HuH-7 (cell line): ENCODE measurements around the gene PSME2.

ENCODE experiments used
- DNase-seq: peaks from one replicate; pipeline ENCODE4 v3.0.0; 2011; ENCODE audit warnings: low spot score

Gene PSME2

GRCh38 chr14:24135834-24136683, 10.4 kb downstream of the PSME2 start, which contains the start of gene PSME1:
TSS of gene PSME1 (plus strand) at chr14:24136194. CDS start at chr14:24136263, 69 bp downstream.
- peak; percentile 91 for DNase-seq

GRCh38 chr14:24135584-24135833, 10.9 kb downstream of the PSME2 start:
- DNase-seq = no peak

GRCh38 chr14:24133735-24134134, 12.7 kb downstream of the PSME2 start:
- DNase-seq = no peak

- no peak for DNase-seq
Measured at GRCh38 chr14:24132976-24133375, 13.4 kb downstream of the PSME2 start.

GRCh38 chr14:24132061-24132685, 14.2 kb downstream of the PSME2 start:
- DNase-seq = no peak

DNA sequence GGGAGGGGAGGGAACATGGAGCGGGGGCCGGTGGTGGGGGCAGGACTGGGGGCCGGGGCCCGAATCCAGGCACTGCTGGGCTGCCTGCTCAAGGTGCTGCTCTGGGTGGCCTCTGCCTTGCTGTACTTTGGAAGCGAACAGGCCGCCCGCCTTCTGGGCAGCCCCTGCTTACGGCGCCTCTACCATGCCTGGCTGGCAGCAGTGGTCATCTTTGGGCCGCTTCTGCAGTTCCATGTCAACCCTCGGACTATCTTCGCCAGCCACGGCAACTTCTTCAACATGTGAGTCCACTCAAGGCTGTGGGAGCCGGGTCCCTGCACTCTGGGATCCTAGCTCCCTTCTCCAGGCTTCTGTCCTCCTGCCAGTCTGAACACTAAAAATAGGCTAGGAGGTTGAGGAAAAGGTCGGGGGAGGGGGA, 14.9 kb downstream of the PSME2 start:
- DNase-seq = no peak

DNA sequence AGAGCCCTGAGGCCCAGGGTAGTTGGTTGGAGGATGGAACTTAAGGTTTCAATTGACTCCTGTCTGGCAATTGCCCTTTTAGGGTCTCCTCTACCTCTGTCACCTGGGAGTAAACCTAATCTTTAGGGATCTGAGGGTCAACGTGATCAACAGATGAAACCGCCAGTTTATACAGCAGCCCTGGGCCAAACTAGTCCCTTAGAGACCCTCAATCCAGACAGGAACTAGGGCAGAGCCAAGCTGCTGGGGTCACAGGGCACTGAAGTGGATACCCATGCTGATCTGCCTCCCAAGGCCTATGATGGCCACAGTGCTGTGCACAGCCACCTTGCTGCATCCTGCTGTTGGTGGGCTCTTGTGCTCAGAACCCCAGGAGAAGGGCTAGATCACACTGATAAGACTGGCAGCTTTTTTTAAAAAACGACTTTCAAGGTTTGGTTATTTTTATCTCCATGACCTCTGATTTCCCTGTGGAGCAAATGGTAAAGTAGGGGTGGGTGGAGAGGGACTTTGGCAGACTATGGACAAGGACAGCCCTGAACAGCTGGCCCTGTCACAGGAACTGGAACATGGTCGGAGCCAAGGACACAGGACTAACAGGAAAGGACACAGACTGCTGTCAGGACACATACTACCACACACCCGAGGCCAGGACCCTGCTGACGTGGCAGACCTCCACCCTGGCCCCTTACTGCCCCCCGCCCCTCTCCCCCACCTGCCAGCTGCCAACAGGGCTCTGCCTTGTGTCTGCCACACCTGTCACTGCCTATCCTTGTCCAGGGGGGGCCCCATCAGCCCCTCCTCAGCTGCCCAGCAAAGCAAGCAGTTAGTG, 15.5 kb downstream of the PSME2 start:
- no peak for DNase-seq

DNA sequence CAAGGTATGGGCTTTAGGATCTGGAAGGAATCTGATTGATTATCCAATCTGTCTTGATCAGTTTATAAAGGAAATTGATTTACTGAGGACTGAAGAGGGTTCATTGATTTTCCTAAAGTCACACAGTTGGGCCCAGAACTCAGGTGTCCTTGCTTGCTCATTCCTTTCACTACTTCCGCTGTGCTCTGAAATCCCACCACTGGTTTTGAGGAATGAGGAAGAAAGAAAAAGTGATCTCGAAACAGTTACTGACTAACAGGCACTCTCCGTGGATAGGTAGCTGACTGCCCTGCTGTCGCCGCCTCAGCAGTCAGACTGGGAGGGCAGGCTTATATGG, 16.1 kb downstream of the PSME2 start, which contains the start of gene FITM1:
FITM1 (plus strand) TSS at position 280 of the 337 bp plus-strand sequence. CDS start 905 bp downstream, outside the sequence.
- DNase-seq = no peak

- DNase-seq = no peak
Measured at GRCh38 chr14:24129410-24129998, 16.9 kb downstream of the PSME2 start.

- DNase-seq = no peak
Measured at GRCh38 chr14:24127673-24128072, 18.7 kb downstream of the PSME2 start.

GRCh38 chr14:24126939-24127338, 19.5 kb downstream of the PSME2 start:
- no peak for DNase-seq

DNA sequence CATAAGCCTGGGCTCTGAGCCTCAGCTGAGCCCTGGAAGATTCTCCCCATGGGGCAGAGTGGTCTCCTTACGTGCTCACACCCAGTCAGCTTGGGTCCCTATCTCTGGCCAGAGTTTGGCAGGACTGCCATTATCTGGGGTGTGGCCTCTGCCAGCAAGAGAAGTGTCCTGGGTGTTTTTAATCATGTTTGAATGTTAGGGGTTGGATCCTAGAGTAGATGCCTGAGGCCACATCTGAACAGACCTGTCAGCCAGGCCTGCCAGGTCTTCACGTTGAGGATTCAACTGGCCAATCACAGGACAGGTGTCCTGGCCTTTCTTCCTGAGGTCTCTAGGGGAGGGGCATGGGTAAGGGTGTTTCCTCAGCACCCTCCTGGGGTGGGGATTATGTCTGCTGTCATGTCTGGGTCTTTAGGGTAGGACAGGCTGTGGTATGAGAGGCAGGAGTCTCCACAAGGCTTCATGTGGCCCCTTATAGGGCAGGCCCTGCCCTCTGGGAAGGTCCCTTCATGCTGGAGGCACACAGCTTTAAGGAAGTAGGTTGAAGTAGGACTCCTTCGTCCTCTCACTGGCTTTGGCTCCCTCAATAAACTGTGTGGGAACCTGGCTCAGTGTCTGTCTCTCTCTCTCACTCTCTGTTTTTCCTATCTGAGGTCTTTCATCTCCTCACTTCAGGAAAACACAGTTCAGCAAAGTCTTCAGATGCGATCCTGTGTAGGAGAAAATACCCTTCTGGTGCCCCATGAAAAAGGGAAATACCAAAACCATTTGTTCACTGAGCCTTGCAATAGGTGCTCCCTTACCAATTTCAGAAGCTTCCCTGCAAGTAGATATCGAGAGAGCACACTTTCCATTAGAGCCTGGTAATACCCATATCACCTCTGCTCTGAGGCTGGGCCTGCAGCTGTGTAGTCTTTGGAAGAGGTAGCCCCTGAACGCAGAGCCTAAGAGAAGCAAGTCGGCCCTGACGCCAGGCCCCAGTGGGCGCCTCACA, 22.7 kb downstream of the PSME2 start:
- DNase-seq = no peak

- DNase-seq = no peak
Measured at GRCh38 chr14:24122898-24123297, 23.5 kb downstream of the PSME2 start.

DNA sequence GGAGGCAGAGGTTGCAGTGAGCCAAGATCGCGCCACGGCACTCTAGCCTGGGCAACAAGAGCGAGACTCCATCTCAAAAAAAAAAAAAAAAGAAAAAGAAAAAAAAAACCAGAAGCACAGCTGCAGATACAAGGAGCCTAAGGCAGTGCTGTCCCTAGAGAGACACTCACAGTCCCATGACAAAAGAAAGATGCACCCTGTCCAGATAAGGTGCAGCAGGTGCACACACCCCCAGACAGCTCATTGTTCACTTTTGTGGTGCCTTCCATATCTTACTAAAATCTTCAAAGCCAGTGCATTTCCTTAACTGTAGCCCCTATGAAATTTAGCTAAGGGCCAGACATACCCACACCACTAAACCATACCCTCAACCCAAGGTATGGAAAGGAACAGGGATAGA, 24.0 kb downstream of the PSME2 start:
- no peak for DNase-seq

GRCh38 chr14:24121210-24121609, 25.2 kb downstream of the PSME2 start:
- no peak for DNase-seq

- DNase-seq = no peak
Measured at GRCh38 chr14:24119691-24120090, 26.7 kb downstream of the PSME2 start.

- no peak for DNase-seq
Measured at GRCh38 chr14:24117179-24117578, 29.2 kb downstream of the PSME2 start.

GRCh38 chr14:24116128-24116814, 30.1 kb downstream of the PSME2 start:
- DNase-seq = no peak

- DNase-seq = no peak
Measured at GRCh38 chr14:24115422-24116127, 30.8 kb downstream of the PSME2 start.
